SU-DHL-6 (cell line): Measurements from ENCODE around the gene PSKH1.

ENCODE experiments used
- H2AFZ ChIP-seq: fragments of 200-600 bp; sonication (generic); 2 replicates; pipeline ENCODE4 v1.6.1; 2014; ENCODE audit warnings: low read depth, mild to moderate bottlenecking, moderate library complexity, mixed read lengths, antibody characterized with exemption, low read length; ENCODE audit not compliant: severe bottlenecking
- H3F3A ChIP-seq: fragments of 200-600 bp; shearing (Covaris generic); 2 replicates; pipeline ENCODE4 v1.6.0; 2016; ENCODE audit warnings: antibody characterized with exemption, mild to moderate bottlenecking; ENCODE audit not compliant: insufficient read depth
- H3K27ac ChIP-seq: fragments of 200-600 bp; sonication (generic); 2 replicates; pipeline ENCODE4 v1.5.1; 2016; ENCODE audit warnings: low read depth, mild to moderate bottlenecking, low read length, moderate library complexity, mixed read lengths
- H3K27me3 ChIP-seq: fragments of 200-600 bp; sonication (generic), shearing (Covaris generic); 2 replicates; pipeline ENCODE4 v1.6.0; 2014; ENCODE audit warnings: mild to moderate bottlenecking, low read length
- H3K36me3 ChIP-seq: fragments of 200-600 bp; sonication (generic); 2 replicates; pipeline ENCODE4 v1.6.1; 2014; ENCODE audit warnings: mild to moderate bottlenecking, low read length, mixed read lengths
- H3K4me2 ChIP-seq: fragments of 300-600, 200-600 bp; shearing (Covaris generic), sonication (generic); 2 replicates; pipeline ENCODE4 v1.6.0; 2014; ENCODE audit warnings: low read length, low read depth, mild to moderate bottlenecking; ENCODE audit not compliant: poor library complexity, severe bottlenecking
- H3K4me3 ChIP-seq: fragments of 200-600 bp; sonication (generic); 2 replicates; pipeline ENCODE4 v1.5.1; 2014; ENCODE audit warnings: antibody characterized with exemption, low read length, mild to moderate bottlenecking, mixed read lengths; ENCODE audit not compliant: insufficient read depth, poor library complexity, severe bottlenecking
- H3K79me2 ChIP-seq: fragments of 200-600 bp; sonication (generic); 2 replicates; pipeline ENCODE4 v1.6.1; 2014; ENCODE audit warnings: mild to moderate bottlenecking, low read length, moderate library complexity; ENCODE audit not compliant: insufficient read depth
- H3K9ac ChIP-seq: fragments of 200-600 bp; sonication (generic); 2 replicates; pipeline ENCODE4 v1.7.0; 2014; ENCODE audit warnings: mild to moderate bottlenecking, low read length
- H3K9me2 ChIP-seq: fragments of 200-600 bp; sonication (generic); replicated peaks from 2 replicates; pipeline ENCODE4 v1.6.1; 2014; ENCODE audit warnings: low read length; ENCODE audit not compliant: insufficient read depth
- H3K9me3 ChIP-seq: fragments of 200-600 bp; sonication (generic); 2 replicates; pipeline ENCODE4 v1.6.1; 2014; ENCODE audit warnings: low read length, mixed read lengths; ENCODE audit not compliant: insufficient read depth
- H4K20me1 ChIP-seq: fragments of 200-600 bp; sonication (generic); 2 replicates; pipeline ENCODE4 v1.6.1; 2014; ENCODE audit warnings: low read depth, mild to moderate bottlenecking, antibody characterized with exemption, low read length, moderate library complexity, mixed read lengths
- EZH2phosphoT487 ChIP-seq: fragments of 200-600 bp; sonication (generic), shearing (Covaris generic); conservative IDR thresholded peaks from 2 replicates; pipeline ENCODE4 v1.6.1; 2018; ENCODE audit warnings: mild to moderate bottlenecking, antibody characterized with exemption, low read length, moderate library complexity, mixed read lengths
- TF ChIP-seq, protein P1 (sequence below): fragments of 200-600 bp; sonication (generic); IDR thresholded peaks from one replicate; pipeline ENCODE4 v1.5.1; 2017; ENCODE audit warnings: antibody characterized with exemption, mild to moderate bottlenecking, low read length, moderate library complexity; ENCODE audit not compliant: insufficient read depth, poor library complexity, severe bottlenecking

Gene PSKH1

DNA sequence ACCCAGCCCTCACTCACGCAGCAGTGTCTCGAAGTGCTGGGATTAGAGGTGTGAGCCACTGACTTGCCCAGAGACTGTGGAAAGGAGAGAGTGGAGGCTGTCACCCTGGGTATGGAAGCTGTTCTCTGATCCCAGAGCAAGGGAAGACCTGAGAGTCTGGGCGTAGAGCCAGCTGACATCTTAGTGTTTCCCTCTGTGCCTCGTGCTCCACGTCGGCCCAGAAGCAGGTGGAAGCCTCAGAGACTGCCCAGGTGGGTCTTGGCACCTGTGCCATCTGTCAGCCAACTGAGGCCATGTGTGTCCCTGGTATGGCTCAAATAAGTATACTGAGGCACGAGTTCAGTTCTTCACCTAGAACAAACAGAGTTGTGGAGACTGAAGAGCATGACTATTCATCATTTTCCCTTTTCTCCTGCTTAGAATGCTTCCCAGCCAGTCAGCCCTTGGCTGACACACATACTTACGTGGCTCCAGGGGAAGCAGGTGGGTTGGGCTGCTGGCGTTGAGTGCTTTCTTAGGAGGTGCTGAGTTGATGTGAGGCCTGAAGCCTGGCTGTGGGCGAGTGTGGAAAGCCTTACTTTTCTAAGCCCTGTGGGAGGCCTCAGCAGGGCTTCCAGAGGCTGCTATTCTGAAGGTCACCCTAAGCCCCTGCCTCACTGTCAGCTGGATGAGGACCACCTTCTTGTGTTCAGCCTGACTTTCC, 30.5 kb downstream of the PSKH1 start:
- no peaks in the 10 kb centered on the region; the same call in 1 of the 2 replicates for H4K20me1 ChIP-seq
- H3K36me3 ChIP-seq: no peaks in the 10 kb centered on the region
- no peak overlapping the region for H3K27ac ChIP-seq
- H2AFZ ChIP-seq: no peak overlapping the region
- no peak overlapping the region for H3K4me2 ChIP-seq
- H3K4me3 ChIP-seq: no peak overlapping the region
- H3K9me3 ChIP-seq: no peaks in the 10 kb centered on the region
- no peaks in the 10 kb centered on the region for H3K27me3 ChIP-seq
- no peaks in the 10 kb centered on the region for H3K79me2 ChIP-seq
- TF ChIP-seq, protein P1, sequence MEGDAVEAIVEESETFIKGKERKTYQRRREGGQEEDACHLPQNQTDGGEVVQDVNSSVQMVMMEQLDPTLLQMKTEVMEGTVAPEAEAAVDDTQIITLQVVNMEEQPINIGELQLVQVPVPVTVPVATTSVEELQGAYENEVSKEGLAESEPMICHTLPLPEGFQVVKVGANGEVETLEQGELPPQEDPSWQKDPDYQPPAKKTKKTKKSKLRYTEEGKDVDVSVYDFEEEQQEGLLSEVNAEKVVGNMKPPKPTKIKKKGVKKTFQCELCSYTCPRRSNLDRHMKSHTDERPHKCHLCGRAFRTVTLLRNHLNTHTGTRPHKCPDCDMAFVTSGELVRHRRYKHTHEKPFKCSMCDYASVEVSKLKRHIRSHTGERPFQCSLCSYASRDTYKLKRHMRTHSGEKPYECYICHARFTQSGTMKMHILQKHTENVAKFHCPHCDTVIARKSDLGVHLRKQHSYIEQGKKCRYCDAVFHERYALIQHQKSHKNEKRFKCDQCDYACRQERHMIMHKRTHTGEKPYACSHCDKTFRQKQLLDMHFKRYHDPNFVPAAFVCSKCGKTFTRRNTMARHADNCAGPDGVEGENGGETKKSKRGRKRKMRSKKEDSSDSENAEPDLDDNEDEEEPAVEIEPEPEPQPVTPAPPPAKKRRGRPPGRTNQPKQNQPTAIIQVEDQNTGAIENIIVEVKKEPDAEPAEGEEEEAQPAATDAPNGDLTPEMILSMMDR: no peak
- TF ChIP-seq EZH2phosphoT487: no peak
- no peak overlapping the region for H3K9ac ChIP-seq
- no peaks in the 10 kb centered on the region for H3K9me2 ChIP-seq
- H3F3A ChIP-seq: no peaks in the 10 kb centered on the region

DNA sequence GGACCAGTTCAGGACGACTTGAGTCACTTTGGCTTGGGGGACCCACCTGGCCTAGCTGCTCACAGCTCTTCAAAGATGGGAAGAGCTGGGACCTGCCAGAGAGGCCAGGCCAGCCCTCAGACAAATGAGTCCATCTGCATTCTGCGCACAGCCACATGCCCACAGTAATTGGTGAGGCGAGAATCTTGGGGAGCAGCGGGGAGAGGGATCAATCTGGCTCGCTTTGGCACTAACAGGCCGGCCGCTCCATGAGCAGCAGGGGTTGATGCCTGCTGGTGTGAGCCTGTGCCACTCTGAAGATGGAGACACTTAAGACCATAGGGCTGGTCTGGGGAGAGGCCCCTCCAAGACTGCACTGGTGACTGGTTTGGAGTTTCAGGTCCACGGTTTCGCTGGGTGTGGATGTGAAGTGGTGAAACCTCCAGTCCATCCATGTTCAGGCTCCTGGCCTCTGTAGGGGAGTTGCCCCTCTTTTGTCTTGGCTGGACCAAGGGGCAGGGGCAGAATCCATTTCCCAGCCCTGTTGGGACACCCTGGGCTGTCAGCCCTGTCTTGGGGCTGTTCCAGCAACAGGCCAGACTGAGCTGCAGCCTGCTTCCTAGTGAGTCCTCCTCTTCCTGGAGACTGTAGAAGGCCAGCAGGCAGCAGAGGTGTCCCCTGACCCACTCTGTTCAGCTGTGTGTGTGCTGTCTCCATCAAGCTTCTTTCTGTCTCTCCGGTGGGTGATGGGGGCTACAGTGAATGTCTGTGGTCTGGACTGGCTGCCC, 31.3 kb downstream of the PSKH1 start:
- H3K79me2 ChIP-seq: no peaks in the 10 kb centered on the region
- no peaks in the 10 kb centered on the region for H3F3A ChIP-seq
- no peak overlapping the region for H3K9ac ChIP-seq
- H2AFZ ChIP-seq: no peak overlapping the region
- H3K4me2 ChIP-seq: no peak overlapping the region
- no peaks in the 10 kb centered on the region; the same call in 1 of the 2 replicates for H4K20me1 ChIP-seq
- TF ChIP-seq, protein P1: no peak
- TF ChIP-seq EZH2phosphoT487: no peak
- H3K4me3 ChIP-seq: no peak overlapping the region
- no peaks in the 10 kb centered on the region for H3K9me2 ChIP-seq
- H3K27ac ChIP-seq: no peak overlapping the region
- no peaks in the 10 kb centered on the region for H3K36me3 ChIP-seq
- no peaks in the 10 kb centered on the region for H3K9me3 ChIP-seq
- no peaks in the 10 kb centered on the region for H3K27me3 ChIP-seq

GRCh38 chr16:67926181-67926750, 33.2 kb downstream of the PSKH1 start:
- Histone ChIP-seq H3K27ac (no peak overlapping the region), H3K4me3 (no peak overlapping the region), H3K27me3 (no peaks in the 10 kb centered on the region), H3K79me2 (no peaks in the 10 kb centered on the region), H4K20me1 (no peaks in the 10 kb centered on the region; the same call in 1 of the 2 replicates), H3K36me3 (no peaks in the 10 kb centered on the region), H3K9me3 (no peaks in the 10 kb centered on the region), H3F3A (no peaks in the 10 kb centered on the region), H3K9ac (no peak overlapping the region), H3K9me2 (no peaks in the 10 kb centered on the region), H3K4me2 (no peak overlapping the region), H2AFZ (no peak overlapping the region)
- TF ChIP-seq, protein P1: no peak
- no peak for TF ChIP-seq EZH2phosphoT487
